CD4-positive, alpha-beta T cell treated with Interleukin-15 for 1 hour (primary cell): ENCODE data around the gene DOCK2.
"Not testable (repeated sequence)": the region's sequence is repeated elsewhere in the genome, so short reads cannot be mapped to it uniquely, and the experiment has no call there.

Experiments used
- DNase-seq: peaks from one replicate; pipeline ENCODE4 v3.0.0-alpha.2; 2020

The DOCK2 gene

DNA sequence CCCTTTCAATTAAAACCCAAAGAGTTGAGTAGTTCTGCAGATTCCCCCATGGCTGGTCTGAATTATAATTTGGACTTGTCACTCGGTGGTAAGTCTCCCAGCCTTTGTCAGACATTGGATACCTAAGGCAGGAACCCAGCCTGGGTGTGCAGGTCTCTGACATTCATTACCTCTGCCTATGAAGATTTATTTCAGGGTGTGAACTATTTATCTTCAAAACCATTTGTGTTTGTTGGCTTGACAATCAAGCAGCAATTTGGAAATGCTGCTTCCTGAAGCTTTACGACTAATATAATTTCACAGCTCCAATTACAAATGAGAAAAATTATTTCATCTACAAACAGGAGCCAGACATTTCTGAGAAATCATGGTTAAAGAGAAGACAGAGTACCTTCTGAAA is 160.5 kb downstream of the DOCK2 start:
- no peak for DNase-seq

DNA sequence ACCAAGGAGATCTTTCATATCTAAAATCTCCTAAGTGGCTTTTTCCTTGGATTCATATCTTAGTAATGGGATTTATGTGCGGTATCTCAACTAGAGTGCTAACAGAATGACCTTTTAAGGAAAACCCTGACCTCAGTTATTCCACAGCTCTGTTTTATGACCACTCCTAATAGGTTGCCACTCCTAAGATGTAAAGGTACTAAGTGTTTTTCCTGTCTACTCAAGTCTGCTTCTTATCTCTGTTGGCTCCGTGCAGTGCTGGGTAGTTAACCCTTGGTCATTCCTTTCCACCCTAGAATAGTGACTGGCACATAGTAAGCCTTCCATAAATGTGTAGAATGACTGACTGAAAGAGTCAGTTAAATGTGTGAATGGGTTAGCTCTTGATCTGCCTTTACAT is 161.4 kb downstream of the DOCK2 start:
- no peak for DNase-seq

DNA sequence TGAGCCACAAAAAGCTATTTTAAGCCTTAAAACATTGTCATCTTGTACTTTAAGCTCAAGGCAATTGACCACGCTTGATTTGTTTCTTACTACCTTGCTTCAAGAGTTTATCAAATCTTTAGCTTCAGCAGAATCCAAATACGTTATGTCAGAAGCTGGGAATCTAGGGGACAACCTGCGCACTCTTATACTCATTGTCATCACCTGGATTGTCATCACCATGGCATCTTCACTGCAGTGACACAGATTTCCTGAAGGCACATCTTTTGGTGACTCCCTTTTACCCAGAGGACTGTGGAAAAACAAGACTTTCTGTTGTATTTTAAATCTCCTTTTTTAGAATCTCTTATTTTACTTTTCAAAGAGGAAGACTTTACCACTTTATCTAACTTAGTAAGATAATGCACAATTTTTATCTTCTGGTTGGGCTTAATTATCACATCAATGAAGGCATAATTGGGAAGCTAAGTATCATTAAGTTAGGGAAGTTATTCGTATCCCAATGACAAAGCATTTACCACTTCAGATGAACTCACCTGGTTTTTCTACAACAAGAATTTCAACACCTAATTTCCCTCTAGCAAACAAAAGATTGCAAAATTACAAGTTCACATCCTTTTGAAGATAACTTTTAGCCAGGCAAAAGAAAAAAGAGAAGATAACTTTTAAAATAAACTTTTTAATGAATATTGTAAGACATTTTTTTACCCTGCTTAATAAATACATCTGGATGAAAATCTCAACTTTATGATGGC is 162.0 kb downstream of the DOCK2 start:
- DNase-seq = no peak

DNA sequence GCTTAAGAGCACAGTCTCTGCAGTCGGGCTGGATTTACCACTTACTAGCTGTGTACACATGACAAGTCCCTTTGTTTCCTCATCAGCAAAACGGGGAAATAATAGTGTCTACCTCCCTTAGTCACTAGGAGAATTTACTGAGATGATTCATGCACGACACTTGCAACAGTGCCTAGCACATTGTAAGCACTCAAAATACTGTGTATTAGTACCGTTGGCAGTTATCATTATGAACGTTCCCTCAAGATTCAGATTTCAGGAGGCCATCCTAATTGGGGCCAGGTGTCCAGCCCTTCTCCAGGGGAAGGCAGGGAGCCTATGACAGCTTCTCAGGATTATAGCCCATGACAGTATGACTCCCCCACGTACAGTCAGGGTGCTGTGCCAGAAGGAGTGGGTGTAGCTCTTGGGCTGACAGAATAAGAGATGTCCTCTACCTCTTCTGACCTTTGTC is 164.3 kb downstream of the DOCK2 start:
- DNase-seq = no peak

GRCh38 chr5:169801781-169802180 is 164.7 kb downstream of the DOCK2 start:
- DNase-seq = no peak

- no peak for DNase-seq
Measured at GRCh38 chr5:169803077-169803981, 166.3 kb downstream of the DOCK2 start.

DNA sequence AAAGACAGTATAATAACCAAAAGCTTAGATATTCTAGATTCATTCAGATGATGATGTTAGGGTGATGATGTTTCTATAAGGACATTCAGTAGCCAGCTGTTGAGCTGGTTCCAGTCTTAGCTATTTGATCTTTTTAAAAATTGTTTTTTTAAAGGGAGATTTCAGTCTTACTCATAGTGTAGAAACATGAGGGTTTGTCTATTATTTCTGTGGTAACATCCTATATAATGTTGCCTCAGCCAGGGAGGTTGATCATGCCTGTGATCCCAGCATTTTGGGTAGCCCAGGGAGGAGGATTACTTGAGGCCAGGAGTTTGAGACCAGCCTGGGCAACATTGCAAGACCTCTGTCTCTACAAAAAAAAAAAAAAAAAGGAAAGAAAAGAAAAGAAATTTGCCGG is 167.8 kb downstream of the DOCK2 start:
- no peak for DNase-seq

- DNase-seq = no peak
Measured at GRCh38 chr5:169805527-169805934, 168.5 kb downstream of the DOCK2 start.

DNA sequence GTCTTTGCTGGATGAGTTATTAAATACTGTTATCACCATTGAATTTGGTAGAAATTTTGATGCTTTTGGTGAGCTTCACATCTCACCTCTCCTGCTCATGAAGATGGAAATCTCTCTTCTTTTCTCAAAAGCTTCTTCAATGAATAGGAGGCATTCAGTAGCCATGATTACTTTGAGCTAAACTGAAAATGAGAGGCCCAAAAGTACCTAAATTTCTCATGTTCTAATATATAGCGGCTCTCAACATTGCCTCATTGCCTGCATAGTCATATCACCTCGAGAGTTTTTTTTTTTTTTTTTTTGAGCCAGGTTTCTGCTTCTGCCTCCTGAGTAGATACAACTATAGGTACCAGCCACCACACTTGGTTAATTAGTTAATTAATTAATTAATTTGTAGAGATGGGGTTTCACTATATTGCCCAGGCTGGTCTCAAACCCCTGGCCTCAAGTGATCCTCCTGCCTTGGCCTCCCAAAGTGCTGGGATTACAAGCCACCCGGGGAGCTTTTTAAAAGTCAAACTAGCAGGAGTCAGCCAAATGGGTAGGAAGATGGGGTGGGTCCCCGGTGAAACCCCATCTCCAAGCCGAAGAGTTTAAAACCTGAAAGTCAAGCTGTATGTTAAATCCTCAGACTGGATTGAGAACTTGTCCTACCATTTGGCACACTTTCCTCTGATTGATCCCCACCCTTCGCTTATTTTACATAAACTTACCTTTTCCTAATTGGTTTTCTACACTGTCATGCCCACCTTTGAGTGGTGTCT is 169.0 kb downstream of the DOCK2 start:
- DNase-seq = no peak

DNA sequence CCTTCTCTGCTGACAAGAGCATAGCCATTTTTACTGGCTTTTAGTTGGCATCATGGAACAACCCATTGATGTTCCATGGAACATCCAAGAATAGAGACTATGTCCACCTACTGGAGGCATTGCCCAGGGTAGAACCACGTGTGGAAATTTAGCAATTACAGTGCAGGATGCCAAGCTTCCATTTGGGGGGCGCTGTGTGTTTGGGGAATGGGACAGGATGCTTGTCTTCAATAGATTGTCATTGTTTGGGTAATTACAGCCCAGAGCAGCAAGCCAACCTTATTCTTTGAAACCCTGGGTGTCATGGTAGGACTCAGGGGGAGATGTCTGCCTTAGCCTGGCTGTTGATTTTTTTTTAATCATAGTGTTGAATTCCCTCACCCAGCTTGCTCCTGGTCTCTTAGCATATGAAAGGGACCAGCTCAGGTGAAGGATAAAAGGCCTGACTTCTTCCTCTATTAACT is 171.1 kb downstream of the DOCK2 start:
- DNase-seq = no peak

- DNase-seq = not testable (repeated sequence)
Measured at GRCh38 chr5:169808880-169809279, 171.8 kb downstream of the DOCK2 start.

GRCh38 chr5:169809281-169809680 is 172.2 kb downstream of the DOCK2 start:
- no peak for DNase-seq

- no peak for DNase-seq
Measured at GRCh38 chr5:169810524-169810923, 173.4 kb downstream of the DOCK2 start.

GRCh38 chr5:169811023-169811422 is 173.9 kb downstream of the DOCK2 start:
- no peak for DNase-seq

GRCh38 chr5:169811680-169812079 is 174.6 kb downstream of the DOCK2 start:
- no peak for DNase-seq

GRCh38 chr5:169812786-169813185 is 175.7 kb downstream of the DOCK2 start:
- DNase-seq = no peak

- no peak for DNase-seq
Measured at GRCh38 chr5:169814045-169814444, 177.0 kb downstream of the DOCK2 start.

- no peak for DNase-seq
Measured at GRCh38 chr5:169814522-169814921, 177.4 kb downstream of the DOCK2 start.

DNA sequence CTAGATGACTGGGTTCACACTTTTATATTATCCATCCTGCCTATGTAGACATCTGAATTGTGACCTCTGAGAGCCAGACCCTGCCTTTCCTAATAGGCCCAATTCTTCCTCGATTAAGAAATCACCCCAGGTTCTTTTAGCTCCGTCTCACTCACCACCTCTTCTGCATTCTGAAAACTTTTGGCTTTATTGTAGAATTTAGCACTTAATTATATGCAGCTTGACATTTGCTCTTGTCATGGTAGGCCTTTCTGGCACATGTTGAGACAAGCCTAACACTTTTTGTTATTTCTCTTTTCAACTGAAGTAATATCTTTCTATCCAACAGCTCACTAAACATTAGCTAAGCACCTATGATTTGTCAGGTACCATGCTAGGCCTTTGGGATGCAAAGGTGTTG is 180.0 kb downstream of the DOCK2 start:
- DNase-seq = no peak

DNA sequence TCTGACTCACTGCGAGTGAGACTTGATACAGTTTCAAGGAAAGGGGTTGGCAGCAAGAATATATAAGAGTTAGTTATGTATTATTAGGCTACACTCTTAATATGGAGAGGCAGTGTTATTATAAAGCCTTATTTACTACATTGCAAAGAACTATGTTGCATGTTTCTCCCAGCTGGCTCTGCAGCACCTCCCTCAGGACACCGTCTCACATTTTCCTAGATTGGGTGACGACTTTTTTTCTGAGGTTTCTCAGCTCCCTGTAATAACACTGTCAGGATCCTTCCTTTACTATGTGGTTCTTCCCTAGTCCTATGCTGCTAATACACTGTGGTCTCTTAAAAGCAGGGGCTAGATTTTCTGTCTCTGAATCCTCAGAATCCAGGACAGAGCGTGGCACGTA is 189.5 kb downstream of the DOCK2 start:
- no peak for DNase-seq

- no peak for DNase-seq
Measured at GRCh38 chr5:169827769-169828168, 190.7 kb downstream of the DOCK2 start.

DNA sequence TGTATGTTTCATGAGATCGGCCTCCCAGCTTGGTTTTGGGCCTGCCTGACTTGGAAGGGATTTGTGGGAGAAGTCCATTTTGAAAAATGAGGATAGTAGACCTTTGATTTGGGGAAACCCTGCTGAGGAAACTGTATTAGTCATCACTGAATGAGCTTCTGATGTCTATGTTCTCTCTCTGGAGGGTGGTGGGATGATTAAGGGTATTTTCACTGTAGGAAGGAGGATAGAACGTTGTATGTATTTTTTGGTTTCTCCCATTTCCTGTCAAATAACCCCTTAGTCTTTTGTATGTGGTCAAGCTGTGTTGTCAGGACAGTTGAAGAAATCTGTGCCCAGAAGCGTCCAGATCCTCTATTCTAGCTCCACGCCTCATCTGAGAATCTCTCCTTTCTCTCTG is 191.3 kb downstream of the DOCK2 start:
- DNase-seq = no peak

- no peak for DNase-seq
Measured at GRCh38 chr5:169831331-169831730, 194.3 kb downstream of the DOCK2 start.
